Gastroesophageal sphincter (tissue), 4 donors: ENCODE results near the gene PPP4R3C. TPM values are rescaled to one million over a fixed set of nuclear protein-coding genes. Genes with fewer than 3 reads are reported as not detected.
"Not testable (repeated sequence)": the region's sequence is repeated elsewhere in the genome, so short reads cannot be mapped to it uniquely, and the experiment has no call there.

Experiments used
- ATAC-seq: fragments of 150-250 bp; one replicate; pipeline ENCODE4 v1.9.1; 2016; ENCODE audit warnings: mild to moderate bottlenecking, moderate library complexity
- H3K27ac ChIP-seq, 4 donors: fragments of 200-600 bp; sonication (generic) in 3 of 4; 1 replicate in 3 of 4; 2 replicates in 1 of 4; pipeline ENCODE4 v1.5.1; 2016 to 2019
- H3K27me3 ChIP-seq: fragments of 200-600 bp; sonication (generic); one replicate; pipeline ENCODE4 v1.5.1; 2019
- H3K36me3 ChIP-seq, 2 donors: fragments of 200-600 bp; sonication (generic); one replicate each; pipeline ENCODE4 v1.5.1; 2019; ENCODE audit warnings: control low read depth in 1 of 2
- H3K4me1 ChIP-seq, 3 donors: fragments of 200-600 bp; sonication (generic); 1 replicate in 2 of 3; 2 replicates in 1 of 3; pipeline ENCODE4 v1.5.1; 2016 to 2019; ENCODE audit warnings: control low read depth in 2 of 3
- H3K4me3 ChIP-seq, 2 donors: fragments of 200-600 bp; sonication (generic); one replicate each; pipeline ENCODE4 v1.5.1; 2019; ENCODE audit warnings: mild to moderate bottlenecking in 1 of 2, moderate library complexity in 1 of 2
- H3K9me3 ChIP-seq, 3 donors: fragments of 200-600 bp; sonication (generic); one replicate each; pipeline ENCODE4 v1.5.1; 2017 to 2019; ENCODE audit warnings: control low read depth in 2 of 3
- CTCF ChIP-seq, 4 experiments: fragments of 200-600 bp in 2 of 4; fragments of 450-650 bp in 2 of 4; sonication (generic) in 1 of 4; IDR thresholded peaks; one replicate each; pipeline ENCODE4 v1.5.1; 2017 to 2019; ENCODE audit warnings: antibody characterized with exemption in 4 of 4, mild to moderate bottlenecking in 2 of 4, moderate library complexity in 2 of 4
- EP300 ChIP-seq: sonication (generic); formaldehyde crosslinking; IDR thresholded peaks from one replicate; pipeline ENCODE4 v1.6.1; 2017; ENCODE audit warnings: antibody characterized with exemption, mild to moderate bottlenecking
- POLR2A ChIP-seq, 2 donors: fragments of 450-650 bp; IDR thresholded peaks; one replicate each; pipeline ENCODE4 v1.6.1; 2017; ENCODE audit warnings: antibody characterized with exemption in 2 of 2, mild to moderate bottlenecking in 2 of 2, moderate library complexity in 1 of 2
- POLR2AphosphoS5 ChIP-seq: sonication (generic); formaldehyde crosslinking; IDR thresholded peaks from one replicate; pipeline ENCODE4 v1.6.1; 2017; ENCODE audit warnings: antibody characterized with exemption
- WGBS, 2 donors: methylation state at CpG; one replicate each; pipeline ENCODE4 v1.1.5; 2018; ENCODE audit warnings: low coverage in 1 of 2; 5-methylcytosine and 5-hydroxymethylcytosine counted together
- total RNA-seq, 4 donors: library from RNA; depleted of rRNA; stranded (reverse); fragments of >200 nt; gene quantifications; one replicate each; pipeline ENCODE4 v1.1.0, GENCODE V29; 2016

Gene PPP4R3C
- not detected for total RNA-seq

GRCh38 chrX:27463187-27463586, at the start of gene PPP4R3C:
TSS of gene PPP4R3C (minus strand) at chrX:27463341. CDS start at chrX:27463296, 45 bp downstream.
- Histone ChIP-seq H3K9me3 (no peaks in the 10 kb centered on the region), H3K36me3 (no peaks in the 10 kb centered on the region), H3K27ac (no peak within 1 kb of the TSS), H3K4me3 (no peak within 1 kb of the TSS), H3K27me3 (no peaks in the 10 kb centered on the region), H3K4me1 (no peaks in the 10 kb centered on the region)
- no peak for ATAC-seq
- TF ChIP-seq CTCF (IDR thresholded peaks at IDR 0.05) (no peak), POLR2AphosphoS5 (no peak), EP300 (no peak), POLR2A (IDR thresholded peaks at IDR 0.05) (no peak)
- 100% methylated on average over 1 of the region's 14 CpGs; no CpG with 5 or more reads in 1 of the 2 donors for WGBS, 2 donors

- no peak for TF ChIP-seq POLR2AphosphoS5
- TF ChIP-seq POLR2A (IDR thresholded peaks at IDR 0.05): no peak
- Histone ChIP-seq H3K36me3 (no peaks in the 10 kb centered on the region), H3K9me3 (no peaks in the 10 kb centered on the region), H3K4me1 (no peaks in the 10 kb centered on the region), H3K27me3 (no peaks in the 10 kb centered on the region), H3K4me3 (no peak overlapping the region), H3K27ac (no peak overlapping the region)
- WGBS, 2 donors: 71 to 73% methylated on average over 3 to 4 of the region's 4 CpGs
- ATAC-seq: no peak
Observed at GRCh38 chrX:27491397-27491796, 28.3 kb upstream of the PPP4R3C start.

- Histone ChIP-seq H3K27me3 (no peaks in the 10 kb centered on the region), H3K36me3 (no peaks in the 10 kb centered on the region), H3K9me3 (no peaks in the 10 kb centered on the region), H3K4me3 (no peak overlapping the region), H3K4me1 (no peaks in the 10 kb centered on the region), H3K27ac (no peak overlapping the region)
- no peak for TF ChIP-seq EP300
- no peak for TF ChIP-seq POLR2A (IDR thresholded peaks at IDR 0.05)
- TF ChIP-seq CTCF (IDR thresholded peaks at IDR 0.05): no peak
- no peak for TF ChIP-seq POLR2AphosphoS5
- WGBS, 2 donors: 25 to 36% methylated on average over 1 of the region's 1 CpG
- no peak for ATAC-seq
Observed at GRCh38 chrX:27466051-27466450, 2.9 kb upstream of the PPP4R3C start.

GRCh38 chrX:27465036-27465435, 1.9 kb upstream of the PPP4R3C start:
- Histone ChIP-seq H3K9me3 (no peaks in the 10 kb centered on the region), H3K27me3 (no peaks in the 10 kb centered on the region), H3K4me3 (no peak overlapping the region), H3K27ac (no peak overlapping the region), H3K36me3 (no peaks in the 10 kb centered on the region), H3K4me1 (no peaks in the 10 kb centered on the region)
- no peak for TF ChIP-seq POLR2AphosphoS5
- TF ChIP-seq POLR2A (IDR thresholded peaks at IDR 0.05): no peak
- no peak for TF ChIP-seq CTCF (IDR thresholded peaks at IDR 0.05)
- TF ChIP-seq EP300: no peak
- no peak for ATAC-seq

GRCh38 chrX:27459129-27459528, 4.0 kb downstream of the PPP4R3C start:
- not testable (repeated sequence) for ATAC-seq, H3K36me3 ChIP-seq, H3K9me3 ChIP-seq, H3K27me3 ChIP-seq, H3K4me3 ChIP-seq, H3K4me1 ChIP-seq, H3K27ac ChIP-seq
- WGBS, 2 donors: 72% methylated on average over 4 of the region's 5 CpGs; no CpG with 5 or more reads in 1 of the 2 donors

GRCh38 chrX:27458544-27458943, 4.6 kb downstream of the PPP4R3C start:
- not testable (repeated sequence) for H3K27ac ChIP-seq, H3K27me3 ChIP-seq, H3K9me3 ChIP-seq, H3K36me3 ChIP-seq, H3K4me1 ChIP-seq, H3K4me3 ChIP-seq, ATAC-seq
- WGBS, 2 donors: no CpG with 5 or more reads among the region's 30 CpGs

- Histone ChIP-seq H3K27me3 (no peaks in the 10 kb centered on the region), H3K4me3 (no peak overlapping the region), H3K36me3 (no peaks in the 10 kb centered on the region), H3K4me1 (no peaks in the 10 kb centered on the region), H3K27ac (no peak overlapping the region), H3K9me3 (no peaks in the 10 kb centered on the region)
- no peak for TF ChIP-seq EP300
- no peak for TF ChIP-seq CTCF (IDR thresholded peaks at IDR 0.05)
- TF ChIP-seq POLR2AphosphoS5: no peak
- TF ChIP-seq POLR2A (IDR thresholded peaks at IDR 0.05): no peak
- no peak for ATAC-seq
Observed at GRCh38 chrX:27451324-27451723, 11.8 kb downstream of the PPP4R3C start.
